ELR (cell line): ENCODE measurements around the gene EIF4G3.

Experiments
- DNase-seq: peaks from one replicate; pipeline ENCODE4 v3.0.0-alpha.2; 2015; ENCODE audit warnings: low read depth

The EIF4G3 gene

DNA sequence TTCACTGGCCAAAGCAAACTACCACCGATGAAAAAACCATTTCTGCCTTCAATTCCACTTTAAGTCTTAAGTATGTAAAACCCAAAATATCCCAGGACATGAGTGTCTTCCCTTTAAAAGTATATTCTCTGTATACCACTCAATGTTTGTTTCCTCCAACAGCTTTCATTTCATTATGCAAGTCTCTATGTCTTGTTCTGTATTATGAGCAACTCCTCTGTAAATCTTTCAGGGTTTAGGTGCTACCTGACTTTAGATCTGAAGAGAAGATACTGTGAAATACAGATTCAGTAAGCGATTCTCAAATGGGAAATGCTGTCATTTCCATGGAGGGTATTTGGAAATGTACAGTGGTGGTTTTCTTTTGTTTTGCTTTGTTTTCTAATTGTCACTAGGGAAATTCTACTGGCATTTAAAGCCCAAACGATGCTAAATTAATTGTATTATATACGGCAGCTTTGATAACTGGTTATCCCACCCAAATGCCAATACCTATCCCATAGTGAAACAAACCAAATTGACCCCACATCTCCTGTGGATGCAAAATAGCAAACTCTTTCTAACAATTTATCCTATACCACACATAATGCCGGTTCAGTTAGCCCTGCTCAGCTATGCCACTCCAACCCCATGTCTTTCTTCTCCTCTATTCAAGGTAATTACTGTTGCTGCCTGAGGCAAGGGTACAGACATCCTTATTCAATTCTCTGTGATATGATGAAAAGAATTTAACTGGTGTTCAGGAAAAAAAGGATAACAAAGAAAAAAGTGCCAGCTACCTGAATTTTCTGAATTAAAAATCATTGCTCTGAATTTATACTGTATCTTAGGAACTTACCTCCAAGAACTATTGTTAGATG, 182.8 kb downstream of the EIF4G3 start:
- DNase-seq, result no peak

DNA sequence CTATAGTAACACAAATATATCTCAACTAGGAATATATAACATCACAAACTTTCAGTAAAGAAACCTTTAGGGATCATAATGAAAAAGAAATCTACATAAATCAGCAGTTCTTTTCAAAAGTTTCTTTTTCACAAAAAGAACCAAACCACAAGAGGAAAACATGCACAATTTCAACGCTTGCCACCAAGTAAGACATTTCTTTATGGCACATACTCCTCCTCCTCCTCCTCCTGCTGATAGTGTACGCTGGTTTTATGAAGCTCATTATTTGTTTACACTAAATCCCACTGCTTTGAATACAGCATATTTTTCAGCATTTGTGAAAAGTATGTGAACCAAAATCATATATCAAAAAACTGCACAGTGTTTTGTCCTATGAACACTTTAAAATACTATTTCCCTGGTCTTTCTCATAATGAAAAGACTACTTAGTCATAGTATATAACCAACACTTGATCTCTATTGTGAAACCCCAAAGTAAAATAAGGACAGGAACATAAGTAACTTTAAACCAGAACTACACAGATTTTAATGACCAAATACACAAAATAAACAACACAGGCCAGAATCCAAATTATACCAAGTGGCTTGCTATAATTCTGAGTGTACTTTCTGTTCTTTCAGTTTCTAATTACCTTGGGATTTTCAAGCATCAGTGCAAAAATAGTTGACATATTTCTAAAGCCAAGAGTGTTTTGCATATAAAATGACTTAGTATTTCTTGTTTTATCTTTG, 184.2 kb downstream of the EIF4G3 start:
- DNase-seq, result no peak

GRCh38 chr1:20988943-20989342, 187.8 kb downstream of the EIF4G3 start:
- no peak for DNase-seq

DNA sequence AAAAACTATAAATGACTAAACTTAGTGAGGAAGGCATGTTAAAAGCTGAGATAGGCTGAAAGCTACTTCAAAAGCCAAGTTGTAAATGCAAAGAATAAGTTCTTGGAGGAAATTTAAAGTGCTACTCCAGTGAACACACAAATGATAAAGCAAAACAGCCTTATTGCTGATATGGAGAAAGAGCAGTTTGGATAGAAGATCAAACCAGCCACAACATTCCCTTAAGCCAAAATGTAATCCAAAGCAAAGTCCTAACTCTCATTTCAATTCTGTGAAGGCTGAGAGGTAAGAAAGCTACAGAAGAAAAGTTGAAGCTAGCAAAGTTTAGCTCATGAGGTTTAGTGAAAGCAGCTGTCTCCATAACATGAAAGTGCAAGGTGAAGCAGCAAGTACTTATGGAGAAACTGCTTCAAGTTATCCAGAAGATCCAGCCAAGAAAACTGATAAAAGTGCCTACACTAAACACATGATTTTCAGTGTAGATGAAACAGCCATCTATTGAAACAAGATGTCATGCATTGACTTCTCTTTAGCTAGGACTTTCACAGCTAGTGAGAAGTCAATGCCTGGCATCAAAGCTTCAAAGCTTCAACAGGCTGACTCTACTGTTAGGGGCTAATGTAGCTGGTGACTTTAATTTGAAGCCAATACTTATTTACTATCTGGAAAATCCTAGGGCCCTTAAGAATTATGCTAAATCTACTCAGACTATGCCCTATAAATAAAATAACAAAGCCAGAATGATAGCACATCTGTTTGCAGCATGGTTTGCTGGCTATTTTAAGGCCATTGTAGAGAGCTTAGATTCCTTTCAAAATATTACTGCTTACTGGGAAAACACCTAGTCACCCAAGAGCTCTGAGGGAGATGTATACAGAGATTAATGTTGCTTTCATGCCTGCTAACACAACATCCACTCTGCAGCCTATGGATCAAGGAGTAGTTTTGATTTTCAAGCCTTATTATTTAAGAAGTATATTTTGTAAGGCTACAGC, 188.6 kb downstream of the EIF4G3 start:
- no peak for DNase-seq

GRCh38 chr1:20983297-20983889, 193.3 kb downstream of the EIF4G3 start:
- DNase-seq, result no peak

DNA sequence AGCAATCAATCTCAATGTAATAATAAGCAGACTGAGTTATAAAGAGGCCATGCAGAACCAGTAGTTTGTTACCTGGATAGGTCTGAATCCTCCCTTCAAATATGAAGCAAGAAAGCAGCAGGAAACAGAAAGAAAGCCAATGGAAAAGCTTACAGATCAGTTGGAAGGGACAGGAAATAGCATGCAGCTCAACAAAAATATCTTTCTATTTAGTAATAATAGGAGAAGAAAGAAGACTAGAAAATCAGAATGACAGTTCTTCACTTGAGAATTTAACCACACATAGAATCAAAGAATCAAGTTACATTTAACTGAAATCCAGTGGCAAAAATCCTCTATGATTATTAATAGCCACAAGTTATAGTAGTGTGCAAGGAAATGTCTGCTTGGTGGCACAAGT, 194.4 kb downstream of the EIF4G3 start:
- DNase-seq, result peak; percentile 50

DNA sequence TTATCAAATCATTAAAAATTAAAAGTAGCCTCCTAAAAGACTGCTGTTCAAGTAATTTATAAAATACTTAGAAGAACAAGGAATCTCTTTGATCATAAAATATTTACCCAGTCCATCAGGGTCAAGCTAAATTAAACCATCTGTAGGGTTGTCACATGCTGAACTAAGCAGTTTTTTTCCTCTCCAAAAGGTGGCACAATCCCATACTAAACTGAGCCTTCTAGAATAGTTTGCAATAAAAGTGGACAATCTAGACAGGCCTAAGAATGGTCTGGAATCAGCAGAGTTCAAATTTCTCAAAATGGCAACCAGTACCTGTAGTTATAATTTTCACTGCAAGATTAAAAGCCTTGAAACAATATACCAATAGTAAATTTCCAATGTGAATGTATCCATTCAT, 194.8 kb downstream of the EIF4G3 start:
- DNase-seq, result no peak

- DNase-seq, result no peak
These were observed 196.6 kb downstream of the EIF4G3 start for GRCh38 chr1:20980051-20980450.

DNA sequence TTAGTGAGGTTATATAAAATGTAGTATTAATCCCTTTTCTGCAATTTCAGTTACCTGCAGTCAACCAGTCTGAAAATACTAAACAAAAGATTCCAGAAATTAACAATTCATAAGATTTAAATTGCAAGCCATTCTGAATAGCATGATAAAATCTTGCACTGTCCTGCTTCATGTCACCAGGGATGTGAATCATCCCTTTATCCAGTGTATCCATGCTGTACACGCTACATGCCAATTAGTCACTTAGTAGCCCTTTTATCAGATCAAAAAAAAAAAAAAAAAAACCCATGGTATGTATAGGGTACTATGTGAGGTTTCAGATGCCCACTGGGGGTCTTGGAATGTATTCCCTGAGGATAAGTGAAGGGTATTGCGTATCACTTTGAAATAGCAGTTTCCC, 198.3 kb downstream of the EIF4G3 start:
- DNase-seq, result peak; percentile 68

DNA sequence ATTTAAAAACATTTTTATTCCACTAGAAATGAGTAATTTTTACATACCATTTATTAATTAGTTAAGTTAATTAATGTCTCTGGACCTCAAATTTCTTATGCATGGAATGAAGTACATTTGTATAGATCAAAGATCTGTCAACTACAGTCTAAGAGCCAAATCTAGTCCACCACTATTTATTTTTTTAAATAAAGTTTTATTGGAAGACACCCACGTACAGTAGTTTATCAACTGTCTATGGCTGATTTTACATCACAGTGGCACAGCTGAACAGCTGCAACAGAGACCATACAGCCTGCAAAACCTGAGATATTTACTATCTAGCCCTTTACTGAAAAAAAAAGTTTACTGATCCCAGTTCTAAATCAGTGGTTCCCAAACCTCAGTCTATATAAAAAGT, 201.0 kb downstream of the EIF4G3 start:
- no peak for DNase-seq

- peak; percentile 20 for DNase-seq
These were observed 201.7 kb downstream of the EIF4G3 start for GRCh38 chr1:20974951-20975350.

- peak; percentile 74 for DNase-seq
These were observed 202.6 kb downstream of the EIF4G3 start for GRCh38 chr1:20974069-20974468.

DNA sequence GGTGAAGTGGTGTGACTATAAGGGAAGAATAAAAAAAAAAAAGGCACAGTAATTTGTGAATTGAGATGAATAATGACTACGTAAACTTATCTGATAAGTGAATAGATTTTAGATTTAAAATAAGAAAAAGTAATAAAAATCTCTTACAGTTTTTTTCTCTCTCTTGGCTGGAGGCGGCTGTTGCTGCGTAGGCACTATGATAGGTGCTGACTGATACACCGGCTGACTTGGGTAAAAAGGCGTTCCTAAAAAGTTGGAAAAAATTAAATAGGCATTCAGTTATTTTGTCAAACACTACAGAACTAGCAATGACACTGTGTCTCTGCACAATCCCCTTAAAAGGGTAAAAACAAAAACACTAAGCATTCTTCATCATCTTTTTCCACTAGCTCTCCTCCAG, 203.8 kb downstream of the EIF4G3 start:
- DNase-seq, result no peak

DNA sequence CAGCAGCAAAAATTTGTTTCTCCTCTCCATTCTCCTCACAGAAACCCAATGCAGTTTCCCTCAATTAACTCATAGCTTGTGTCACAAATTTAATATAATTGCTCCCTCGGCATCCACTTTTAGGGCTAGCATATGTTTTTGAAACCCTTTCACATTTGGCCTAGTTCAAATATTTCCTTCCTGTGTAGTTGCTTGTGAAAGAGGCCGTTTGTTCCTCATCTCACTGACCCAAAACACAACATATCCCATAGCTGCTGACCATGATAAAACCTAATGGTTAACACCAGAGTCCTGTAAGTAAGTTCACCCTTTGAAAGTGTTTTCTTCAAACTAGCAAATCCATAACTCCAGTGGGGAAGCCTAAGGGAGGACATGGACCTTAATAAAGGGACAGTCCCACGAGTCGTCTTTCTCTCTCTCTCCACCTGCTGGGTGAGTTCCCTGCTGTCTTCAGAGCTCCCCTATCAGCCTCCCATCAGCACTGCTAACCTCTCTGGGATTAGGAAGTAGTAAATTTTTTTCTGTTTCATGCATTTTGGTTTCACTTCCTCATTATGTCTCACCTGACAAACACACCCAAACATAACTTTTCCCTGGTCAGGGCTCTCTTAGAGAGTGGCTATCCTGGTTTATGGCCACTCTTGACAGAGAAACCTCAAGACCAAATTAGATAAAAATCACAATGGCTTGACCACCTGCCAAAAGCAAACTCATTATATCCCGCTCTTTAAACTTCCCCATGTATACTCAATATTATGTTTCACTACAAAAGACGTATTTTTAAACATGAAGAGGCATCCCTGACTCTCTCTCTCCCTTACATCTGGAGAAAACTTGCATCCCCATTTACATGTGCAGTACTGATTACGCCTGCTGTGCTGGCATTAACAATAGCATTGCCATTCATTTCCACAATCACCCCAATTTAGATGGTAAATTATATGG, 211.9 kb downstream of the EIF4G3 start:
- no peak for DNase-seq

- DNase-seq, result no peak
These were observed 214.0 kb downstream of the EIF4G3 start for GRCh38 chr1:20962576-20963258.

GRCh38 chr1:20958430-20958829, 218.3 kb downstream of the EIF4G3 start:
- no peak for DNase-seq

DNA sequence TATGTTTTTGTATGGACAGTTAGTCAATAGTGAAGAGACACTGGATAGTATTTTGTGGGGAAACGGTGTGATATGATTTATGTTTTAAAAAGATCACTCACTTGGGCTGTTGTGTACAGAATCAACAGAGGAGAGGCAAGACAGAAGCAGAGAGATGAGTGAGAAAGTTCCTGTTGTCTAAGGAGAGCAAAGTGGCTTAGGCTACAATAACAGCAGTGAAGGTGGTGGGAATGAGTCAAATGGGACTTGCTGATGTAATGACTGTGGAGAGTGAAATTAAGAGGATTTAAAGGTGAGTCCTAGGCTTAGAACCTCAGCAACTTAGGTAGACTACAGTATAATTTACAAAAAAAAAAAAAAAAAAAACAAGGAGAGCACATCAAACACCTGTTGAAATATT, 220.4 kb downstream of the EIF4G3 start:
- DNase-seq, result no peak

GRCh38 chr1:20950679-20951078, 226.0 kb downstream of the EIF4G3 start:
- DNase-seq, result no peak

GRCh38 chr1:20949871-20950590, 226.7 kb downstream of the EIF4G3 start:
- DNase-seq, result no peak
